ENCODE data around the gene LSR.
A peak's percentile ranks its signal among the peaks of the same experiment; 100 is the strongest.

The LSR gene

GRCh38 chr19:35302446-35302845, 53.6 kb downstream of the LSR start:
- DNase-seq (ENCODE audit: low spot score), result no peak

DNA sequence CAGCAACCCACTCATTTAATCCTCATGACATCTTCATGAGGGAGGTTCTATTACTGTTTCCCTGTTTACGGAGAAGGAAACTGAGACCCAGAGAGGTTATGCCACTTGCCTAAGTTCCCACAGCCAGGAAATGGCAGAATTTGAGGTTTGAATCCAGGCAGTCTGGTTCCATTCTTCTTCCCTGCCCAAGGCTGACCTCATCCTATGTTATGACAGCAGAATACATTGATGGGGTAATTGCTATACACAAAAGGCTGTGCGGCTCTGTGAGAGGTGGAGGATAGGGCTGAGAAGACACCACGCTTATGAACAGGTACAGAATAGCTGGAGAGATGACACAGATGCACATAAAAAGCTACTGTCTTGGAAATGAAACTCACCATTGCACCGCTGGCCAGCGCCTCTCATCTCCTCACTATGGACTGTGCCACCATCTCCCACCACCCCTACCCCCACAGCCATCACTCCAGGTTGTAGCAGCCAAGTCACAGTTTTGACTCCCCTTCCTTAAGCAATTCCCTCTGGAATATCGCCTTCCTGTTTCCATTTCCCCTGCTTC, 54.6 kb downstream of the LSR start:
- DNase-seq (ENCODE audit: low spot score), result no peak

GRCh38 chr19:35304036-35304435, 55.2 kb downstream of the LSR start:
- no peak for DNase-seq (ENCODE audit: low spot score)

DNA sequence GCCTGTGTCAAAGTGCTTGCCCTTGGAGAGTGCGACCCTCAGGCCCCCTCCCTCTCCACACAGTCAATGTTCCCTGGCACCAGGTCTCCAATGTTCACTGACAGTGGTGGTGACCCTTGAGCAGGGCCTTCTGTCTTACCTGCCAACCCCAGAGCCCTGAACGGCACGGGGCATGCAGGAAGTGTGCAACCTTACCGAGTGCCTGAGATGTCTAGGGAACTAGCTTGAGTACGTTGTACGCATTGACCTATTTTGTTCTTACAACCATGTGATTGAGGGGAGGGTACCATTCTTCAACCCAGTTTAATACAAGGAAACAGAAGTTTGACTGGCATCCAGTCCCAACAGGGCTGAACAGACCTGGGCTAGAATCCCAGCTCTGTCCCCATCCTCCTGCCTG, 56.4 kb downstream of the LSR start:
- DNase-seq (ENCODE audit: low spot score), result no peak

GRCh38 chr19:35306473-35307246, 57.9 kb downstream of the LSR start:
- DNase-seq (ENCODE audit: low spot score), result peak; percentile 87

- no peak for DNase-seq (ENCODE audit: low spot score)
These were observed 59.1 kb downstream of the LSR start for GRCh38 chr19:35307931-35308330.

DNA sequence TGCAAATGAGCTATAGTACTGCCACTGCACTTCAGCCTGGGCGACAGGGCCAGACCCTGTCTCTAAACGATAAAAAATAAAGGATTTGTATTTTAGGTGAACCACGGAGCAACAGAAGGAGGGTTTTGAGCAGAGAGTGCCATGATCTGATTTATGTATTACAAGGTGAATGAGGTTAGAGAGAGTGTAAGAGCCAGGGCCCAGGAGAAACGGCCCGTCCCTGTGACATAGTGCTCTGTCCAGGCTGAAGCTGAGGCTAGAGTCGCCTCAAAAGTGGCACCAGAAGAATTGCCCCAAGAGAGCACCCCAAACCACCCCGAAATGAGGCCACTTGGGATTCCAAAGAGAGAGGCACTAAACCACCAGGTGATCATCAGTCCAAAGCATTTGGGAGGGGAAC, 60.1 kb downstream of the LSR start:
- no peak for DNase-seq (ENCODE audit: low spot score)

GRCh38 chr19:35309481-35310279, 60.9 kb downstream of the LSR start:
- DNase-seq (ENCODE audit: low spot score), result no peak

- DNase-seq (ENCODE audit: low spot score), result no peak
These were observed 61.5 kb downstream of the LSR start for GRCh38 chr19:35310331-35310730.

DNA sequence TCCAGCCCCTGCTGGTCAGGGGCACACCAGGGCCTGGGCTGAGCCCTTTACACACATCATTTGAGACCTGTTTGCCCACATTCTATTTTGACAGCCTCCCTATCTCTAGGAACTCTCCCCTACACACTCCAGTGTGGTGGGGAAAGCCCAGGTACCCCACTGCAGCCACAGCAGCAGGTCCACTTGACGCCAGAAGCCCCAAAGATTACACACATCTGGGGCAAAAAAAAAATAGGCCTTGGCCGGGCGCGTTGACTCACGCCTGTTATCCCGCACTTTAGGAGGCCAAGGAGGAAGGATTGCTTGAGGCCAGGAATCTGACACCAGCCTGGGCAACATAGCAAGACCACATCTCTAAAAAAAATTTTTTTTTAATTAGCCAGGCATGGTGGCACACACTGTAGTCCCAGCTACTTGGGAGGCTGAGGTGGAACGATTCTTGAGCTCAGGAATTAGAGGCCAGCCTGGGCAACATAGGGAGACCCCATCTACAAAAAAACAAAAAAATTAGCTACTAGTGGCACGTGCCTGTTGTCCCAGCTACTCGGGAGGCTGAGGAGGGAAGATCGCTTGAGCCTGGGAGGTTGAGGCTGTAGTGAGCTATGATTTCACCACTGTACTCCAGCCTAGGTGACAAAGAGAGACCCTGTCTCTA, 62.1 kb downstream of the LSR start:
- DNase-seq (ENCODE audit: low spot score), result no peak

- DNase-seq (ENCODE audit: low spot score), result no peak
These were observed 63.3 kb downstream of the LSR start for GRCh38 chr19:35311901-35312665.

GRCh38 chr19:35313587-35313986, 64.8 kb downstream of the LSR start:
- DNase-seq (ENCODE audit: low spot score), result no peak

- DNase-seq (ENCODE audit: low spot score), result no peak
These were observed 65.2 kb downstream of the LSR start for GRCh38 chr19:35314031-35314430.

DNA sequence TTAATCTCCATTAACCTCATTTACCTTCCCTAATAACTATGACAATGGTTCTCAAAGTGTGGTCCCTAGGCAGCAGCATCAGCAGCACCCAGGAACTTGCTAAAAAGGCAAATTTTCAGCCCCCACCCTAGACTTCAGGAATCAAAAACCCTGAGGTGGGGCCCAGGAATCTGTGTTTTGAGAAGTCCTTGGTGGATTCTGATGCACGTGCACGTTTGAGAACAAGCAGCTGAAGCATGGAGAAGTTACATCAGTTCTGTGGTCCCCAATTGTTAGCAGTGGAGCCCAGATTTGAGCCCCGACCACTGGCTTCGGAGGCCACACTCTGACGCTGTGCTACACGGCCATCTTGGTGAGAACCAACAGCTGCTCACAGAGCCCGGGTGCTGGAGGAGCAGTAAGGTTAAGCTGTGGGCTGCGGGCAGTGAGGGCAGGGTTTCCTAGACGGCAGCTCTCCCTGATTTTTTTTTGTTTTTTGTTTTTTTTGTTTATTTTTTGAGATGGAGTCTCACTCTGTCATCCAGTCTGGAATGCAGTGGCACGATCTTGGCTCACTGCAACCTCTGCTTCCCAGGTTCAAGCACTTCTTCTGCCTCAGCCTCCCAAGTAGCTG, 66.2 kb downstream of the LSR start:
- no peak for DNase-seq (ENCODE audit: low spot score)

- no peak for DNase-seq (ENCODE audit: low spot score)
These were observed 67.1 kb downstream of the LSR start for GRCh38 chr19:35315883-35316282.

DNA sequence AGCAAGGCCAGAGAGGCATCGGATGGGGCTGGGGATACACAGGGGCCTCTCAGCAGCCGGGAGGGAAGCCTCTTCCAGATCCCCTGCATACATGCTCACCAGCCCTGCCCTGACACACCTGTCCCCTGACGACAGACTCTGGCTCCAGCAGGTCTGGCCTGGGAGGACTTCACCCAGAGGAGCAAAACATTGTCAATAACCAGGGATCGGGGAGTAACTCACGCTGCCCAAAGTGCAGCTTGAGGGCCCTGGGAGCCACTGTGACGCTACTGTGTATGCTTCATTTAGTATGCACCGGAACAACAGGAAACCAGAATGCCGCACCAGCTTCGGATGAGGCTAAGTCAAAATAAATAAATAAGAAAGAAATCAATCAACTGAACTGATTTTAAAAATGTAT, 67.8 kb downstream of the LSR start:
- DNase-seq (ENCODE audit: low spot score), result no peak

Data from HuH-7 (cell line).